Right renal pelvis (tissue), 4 donors: ENCODE results near the gene TEKT2. TPM values are rescaled to one million over a fixed set of nuclear protein-coding genes. Genes with fewer than 3 reads are reported as not detected.

Source experiments
- DNase-seq, 4 donors: peaks; one replicate each; pipeline ENCODE4 v3.0.0-alpha.2; 2013; ENCODE audit warnings: low read depth in 4 of 4, low spot score in 3 of 4, missing footprints in 1 of 4
- polyA plus RNA-seq, 4 donors: library from polyadenylated mRNA; unstranded; fragments of 120-200 nt; gene quantifications; one replicate each; pipeline ENCODE4 v1.2.1, GENCODE V29; 2013; ENCODE audit not compliant: insufficient read length in 4 of 4

Gene TEKT2
- polyA plus RNA-seq, 4 donors, result 9.8 to 12.0 (median 10.6) TPM

DNA sequence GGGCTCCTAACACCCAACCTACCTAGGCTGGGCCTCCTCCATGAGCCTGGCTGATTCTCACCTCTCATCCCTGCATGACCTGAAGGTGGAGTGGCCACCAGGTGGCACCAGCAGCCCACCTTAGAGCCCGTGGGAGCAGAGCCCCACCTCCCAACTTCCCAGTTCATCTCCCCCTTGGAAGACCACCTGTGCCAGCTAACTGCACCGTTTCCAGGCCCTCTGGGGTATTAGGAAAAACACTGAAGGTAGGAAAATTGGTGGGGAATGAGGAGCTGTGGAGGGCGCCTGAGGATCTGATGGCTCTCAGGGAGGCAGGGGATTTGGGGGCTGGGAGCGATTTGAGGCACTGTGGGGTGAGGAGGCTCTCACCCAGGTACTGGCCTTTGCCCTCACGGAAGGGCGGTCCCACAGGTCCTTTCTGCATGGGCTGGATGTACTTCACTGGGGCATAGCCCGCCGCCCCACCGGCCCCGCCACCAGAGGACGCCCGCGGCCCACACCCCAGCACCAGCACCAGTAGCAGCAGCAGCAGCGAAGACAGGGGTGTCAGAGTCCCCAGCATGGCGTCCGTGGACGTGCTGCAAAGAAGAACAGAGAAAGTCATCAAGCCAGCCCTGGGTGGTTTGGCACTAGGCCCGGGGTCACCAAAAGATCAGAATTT is 15.9 kb downstream of the TEKT2 start:
- peak in 2 of 4 donors; percentile 46 to 65 for DNase-seq

DNA sequence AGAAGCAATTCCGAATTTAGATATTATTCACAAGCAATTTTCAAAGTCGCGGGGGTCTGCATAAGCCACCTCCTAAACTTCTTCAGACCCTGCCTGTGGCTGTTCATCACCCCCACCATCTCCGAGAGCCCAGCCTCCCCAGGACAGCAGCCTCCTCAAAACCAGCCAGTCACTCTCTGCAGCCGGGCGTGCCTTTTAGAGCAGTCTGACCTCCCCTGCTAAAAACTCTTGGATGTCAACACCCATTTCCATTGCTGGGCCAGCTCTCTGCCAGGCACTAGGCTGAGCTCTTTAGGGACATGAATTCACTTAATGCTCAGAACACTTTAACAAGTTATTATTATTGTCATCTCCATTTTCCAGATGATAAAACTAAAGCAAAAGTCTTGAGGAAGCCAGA is 16.5 kb downstream of the TEKT2 start:
- DNase-seq, result no peak

DNA sequence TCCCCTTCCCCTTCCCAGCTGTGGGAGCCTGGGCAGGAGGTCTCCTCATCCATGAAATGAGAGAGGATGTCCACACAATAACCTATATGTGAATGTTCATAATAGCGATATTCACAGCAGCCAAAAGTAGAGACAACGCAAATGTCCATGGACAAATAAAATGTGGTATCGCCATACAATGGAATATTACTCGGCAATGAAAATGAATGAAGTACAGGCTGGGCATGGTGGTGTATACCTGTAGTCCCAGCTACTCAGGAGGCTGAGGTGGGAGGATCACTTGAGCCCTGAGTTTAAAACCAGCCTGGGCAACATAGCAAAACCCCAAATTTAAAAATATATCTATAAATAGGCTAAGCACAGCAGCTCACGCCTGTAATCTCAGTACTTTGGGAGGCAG is 17.7 kb downstream of the TEKT2 start:
- DNase-seq, result no peak

DNA sequence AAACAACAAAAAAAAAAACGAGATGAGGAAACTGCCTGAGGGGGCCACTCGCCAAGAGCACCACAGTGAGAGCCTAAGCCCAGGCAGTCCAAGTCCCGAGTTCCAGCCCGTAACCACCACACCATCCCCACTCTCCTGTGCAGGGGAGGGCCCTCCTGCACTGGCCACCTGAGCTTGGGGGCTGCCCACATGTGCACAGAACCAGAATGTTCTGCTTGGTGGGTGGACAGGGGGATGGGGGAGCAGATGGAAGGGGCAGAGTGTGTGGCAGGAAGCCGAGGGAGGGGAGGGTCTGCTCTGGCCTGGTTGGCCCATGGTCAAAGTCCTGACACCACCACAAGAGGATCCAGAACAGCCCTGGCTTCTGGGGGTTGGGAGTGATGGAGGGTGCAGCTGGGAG is 22.4 kb downstream of the TEKT2 start:
- DNase-seq, result no peak

DNA sequence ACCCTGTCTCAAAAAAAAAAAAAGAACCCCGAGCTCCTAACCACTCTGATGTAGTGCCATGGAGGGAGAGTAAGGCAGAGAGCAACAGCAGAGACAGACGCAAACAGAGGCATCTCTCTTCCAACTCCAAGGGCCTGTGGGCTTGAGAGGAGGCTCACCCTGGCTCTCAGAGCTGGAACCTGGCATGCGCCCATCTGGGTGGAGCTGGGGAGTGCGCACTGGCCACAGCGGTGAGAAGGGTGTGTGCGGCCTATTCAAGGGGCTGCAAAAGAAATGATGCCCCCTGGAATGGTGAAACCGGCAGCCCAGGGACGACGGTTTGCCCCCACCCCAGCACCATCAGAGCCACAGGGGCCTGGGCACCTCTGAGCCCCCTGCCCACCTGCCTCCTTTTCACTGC is 23.5 kb downstream of the TEKT2 start:
- DNase-seq, result no peak

DNA sequence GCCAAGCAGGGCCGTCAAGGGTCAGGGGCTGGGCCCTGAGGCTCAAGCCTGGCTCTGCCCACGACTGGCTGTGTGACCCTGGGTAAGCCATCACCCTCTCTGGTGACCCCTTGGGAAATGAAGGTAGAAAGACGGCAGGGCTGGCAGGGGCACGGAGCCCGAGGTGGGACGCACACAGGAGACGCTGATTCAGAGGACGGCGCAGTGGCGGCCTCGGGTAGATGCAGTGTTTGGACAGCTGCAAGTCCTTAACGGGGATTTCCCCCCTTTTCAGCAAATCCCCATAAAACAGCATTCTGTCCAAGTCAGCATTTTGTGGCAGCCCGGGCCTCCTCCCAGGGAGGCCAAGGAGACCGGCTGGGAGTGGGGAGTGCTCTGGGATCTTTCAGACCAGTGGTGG is 24.4 kb downstream of the TEKT2 start:
- no peak for DNase-seq

DNA sequence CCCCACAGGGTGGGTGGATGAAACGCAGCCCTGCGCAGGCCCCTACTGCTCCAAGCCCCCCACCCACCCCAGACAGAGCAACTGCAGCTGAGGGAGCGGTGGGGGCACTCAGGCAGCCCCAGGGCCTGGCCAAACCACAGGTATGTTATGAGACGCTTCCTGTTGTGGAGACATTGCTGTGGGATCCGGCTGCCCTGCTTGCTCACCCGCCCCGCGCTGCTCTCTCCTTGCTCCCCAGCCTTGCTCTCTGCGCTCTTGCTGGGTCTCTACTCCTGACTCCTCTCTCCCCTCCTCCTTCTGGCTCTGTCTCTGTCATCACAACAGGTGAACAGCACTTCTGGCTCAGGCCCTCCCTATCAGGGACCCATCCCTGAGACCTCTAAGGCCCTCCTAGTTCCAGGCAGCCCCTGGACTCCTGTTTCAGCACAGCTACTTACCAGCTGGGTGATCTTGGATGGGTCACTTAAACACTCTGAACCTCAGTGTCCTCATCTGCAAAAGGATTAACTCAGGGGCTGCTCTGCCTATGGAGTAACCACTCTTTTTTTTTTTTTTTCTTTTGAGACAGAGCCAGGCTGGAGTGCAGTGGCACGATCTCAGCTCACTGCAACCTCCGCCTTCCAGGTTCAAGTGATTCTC is 25.3 kb downstream of the TEKT2 start:
- no peak for DNase-seq

DNA sequence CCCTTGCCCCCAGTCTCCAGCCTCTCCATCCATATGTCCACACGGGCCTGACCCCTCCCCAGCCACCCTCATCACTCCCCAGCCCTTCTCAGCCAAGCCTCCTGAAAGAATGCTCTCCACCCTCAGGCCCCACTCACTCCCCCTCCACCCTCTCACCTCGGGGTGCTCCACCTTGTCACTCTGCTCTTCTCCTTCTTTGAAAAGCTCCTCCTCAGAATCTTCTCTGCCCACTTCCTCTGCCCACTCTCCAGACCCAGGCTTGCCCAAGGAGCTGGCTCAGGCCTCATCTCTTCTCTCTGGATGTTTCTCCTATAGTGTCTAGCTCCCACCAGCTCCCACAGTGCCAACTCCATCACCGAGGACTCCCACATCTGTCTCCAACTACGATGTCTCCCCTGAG is 27.3 kb downstream of the TEKT2 start:
- no peak for DNase-seq

DNA sequence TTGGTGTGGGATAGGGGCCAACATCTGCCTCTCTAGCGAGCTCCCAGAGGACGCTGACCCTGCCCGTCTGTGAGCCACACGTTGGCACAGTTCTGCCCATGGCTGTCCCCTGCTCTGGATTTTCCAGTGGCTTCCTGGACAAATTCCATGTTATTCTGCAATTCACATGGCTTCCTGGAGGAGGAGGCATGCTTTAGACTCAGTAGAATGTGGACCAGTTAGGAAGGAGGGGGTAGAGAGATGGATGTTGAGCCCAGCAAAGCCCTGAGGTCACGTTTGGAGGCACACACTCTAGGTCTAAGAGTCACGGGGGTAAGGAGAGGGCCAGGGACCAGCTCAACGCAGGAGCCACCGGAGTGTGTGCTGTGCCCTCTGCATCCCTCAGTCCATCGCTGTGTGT is 28.9 kb downstream of the TEKT2 start:
- DNase-seq, result no peak

DNA sequence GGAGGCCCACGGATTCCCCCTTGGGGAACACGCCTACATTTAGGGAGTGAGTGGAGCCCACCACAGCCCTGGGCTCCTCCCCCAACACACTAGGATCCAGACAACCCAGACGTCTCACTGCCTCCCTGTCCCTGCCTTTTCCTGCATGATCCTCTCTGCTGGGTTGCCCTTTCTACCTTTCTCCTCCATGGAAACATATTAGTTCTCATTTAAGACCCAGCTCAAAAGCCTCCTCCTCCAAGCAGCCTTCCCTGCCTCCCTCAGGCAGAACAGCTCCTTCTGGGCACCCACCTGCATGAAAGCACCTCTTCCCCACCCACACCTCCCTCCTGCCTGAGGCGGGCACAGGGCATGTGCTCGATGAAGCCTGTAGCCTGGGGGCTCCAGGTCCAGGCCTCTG is 30.5 kb downstream of the TEKT2 start:
- DNase-seq, result no peak

DNA sequence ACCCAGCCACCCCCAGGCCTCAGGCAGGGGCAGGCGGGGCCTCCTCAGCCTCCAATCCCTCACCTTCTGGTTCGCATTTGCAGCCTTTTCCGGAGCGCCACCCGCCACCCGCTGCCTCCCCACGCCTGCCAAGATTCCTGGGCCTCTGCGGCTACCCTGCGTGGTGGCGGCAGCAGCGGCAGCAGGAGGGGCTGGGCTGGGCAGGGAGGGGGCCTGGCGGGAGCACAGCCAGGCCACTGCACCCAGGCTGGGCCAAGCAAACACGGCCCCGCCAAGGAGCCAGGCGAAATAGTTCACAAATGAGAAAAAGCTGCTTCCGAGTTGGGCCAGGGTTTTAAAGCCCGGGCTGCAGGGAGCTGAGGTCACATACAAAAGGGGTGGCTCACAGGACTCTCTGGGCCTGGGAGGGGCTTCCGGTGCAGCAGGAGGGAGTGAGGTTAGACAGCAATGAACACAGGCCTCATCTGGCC is 31.3 kb downstream of the TEKT2 start:
- DNase-seq, result no peak

DNA sequence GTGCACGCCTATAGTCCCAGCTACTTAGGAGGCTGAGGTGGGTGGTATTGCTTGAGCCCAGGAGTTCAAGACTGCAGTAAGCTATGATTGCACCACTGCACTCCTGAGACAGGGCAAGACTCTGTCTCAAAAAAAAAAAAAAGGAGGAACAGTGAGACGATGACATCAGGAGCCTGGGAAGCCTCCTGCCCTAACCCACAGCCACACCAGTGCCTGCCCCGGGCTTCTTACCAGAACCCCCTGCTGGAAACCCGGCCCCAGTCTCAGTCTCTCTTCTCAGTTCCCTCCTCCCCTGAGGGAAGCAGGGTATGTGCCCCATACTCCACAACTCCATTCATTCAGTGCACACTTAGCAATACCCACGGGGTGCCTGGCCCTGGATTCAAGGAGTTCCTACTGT is 32.0 kb downstream of the TEKT2 start:
- no peak for DNase-seq

DNA sequence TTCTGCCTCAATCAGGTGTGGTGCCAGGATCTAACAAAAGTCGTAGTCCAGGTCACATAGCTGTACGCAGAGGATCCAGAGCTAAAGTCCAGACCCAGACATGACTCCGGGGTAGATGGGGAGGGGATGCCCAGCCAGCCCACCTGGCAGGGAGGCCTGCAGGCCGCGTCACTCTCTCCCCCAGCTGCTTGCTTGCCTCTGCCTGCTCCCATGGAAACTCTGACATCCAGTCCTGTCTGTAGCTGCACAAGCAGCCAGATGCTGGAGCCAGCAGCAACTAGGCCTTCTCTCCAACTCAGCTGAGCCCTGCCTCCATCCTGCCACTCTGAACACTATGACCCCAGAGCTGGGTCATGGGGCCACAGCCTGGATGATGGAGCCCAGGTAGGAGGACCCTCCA is 33.0 kb downstream of the TEKT2 start:
- DNase-seq, result no peak

DNA sequence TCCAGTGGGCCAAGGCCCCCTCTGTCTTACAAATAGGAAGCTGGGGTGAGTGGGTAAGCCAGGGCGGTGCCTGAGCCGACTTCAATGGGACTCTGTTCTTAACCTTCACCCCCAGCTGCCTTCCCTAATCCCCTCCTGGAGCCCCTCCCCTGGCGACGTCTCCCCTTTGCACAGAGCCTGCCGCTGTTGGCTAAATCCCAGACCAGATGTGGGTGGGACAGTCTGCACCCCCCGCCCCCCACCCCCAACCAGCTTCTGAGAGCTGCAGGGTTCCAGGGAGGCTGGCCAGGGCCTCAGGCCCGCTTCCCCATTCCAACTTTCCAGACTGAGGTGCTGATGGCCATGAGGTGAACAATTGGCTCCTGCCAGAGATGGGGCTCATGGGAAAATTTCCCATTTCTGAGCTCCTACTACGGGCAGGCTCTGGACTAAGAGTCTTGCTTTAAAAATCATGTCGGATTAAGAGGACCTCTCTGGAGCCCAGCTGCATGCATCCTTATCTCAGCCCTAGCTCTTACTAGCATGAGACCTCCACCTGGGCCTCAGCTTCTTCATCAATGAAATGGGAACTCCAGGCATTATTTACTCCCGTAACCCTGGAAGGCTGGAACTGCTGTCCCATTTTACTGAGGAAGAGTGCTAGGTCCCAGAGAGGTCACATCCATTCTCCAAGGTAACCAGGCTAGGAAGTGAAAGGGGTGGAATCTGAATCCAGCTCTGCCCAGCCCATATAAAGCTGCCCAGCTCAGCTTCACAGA is 34.7 kb downstream of the TEKT2 start:
- DNase-seq, result no peak

DNA sequence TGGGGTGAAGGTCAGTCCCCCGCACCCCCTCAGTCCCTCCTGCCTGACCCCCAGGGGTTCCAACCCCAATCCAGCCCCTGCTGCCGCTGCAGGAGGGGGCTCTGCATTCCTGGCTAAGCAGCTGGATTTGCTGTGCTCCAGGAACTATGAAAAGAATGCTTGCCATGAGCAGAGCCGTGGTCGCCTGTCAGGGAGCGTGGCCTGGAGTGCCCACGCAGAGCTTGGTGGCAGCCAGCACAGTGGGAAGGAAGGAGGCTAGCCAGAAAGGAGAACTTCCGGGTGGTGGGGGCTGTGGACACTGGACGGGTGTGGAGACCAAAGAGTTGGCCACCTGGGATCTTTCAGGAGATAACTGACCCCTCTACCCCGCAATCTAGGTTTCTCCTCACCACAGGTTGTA is 35.6 kb downstream of the TEKT2 start:
- no peak for DNase-seq

DNA sequence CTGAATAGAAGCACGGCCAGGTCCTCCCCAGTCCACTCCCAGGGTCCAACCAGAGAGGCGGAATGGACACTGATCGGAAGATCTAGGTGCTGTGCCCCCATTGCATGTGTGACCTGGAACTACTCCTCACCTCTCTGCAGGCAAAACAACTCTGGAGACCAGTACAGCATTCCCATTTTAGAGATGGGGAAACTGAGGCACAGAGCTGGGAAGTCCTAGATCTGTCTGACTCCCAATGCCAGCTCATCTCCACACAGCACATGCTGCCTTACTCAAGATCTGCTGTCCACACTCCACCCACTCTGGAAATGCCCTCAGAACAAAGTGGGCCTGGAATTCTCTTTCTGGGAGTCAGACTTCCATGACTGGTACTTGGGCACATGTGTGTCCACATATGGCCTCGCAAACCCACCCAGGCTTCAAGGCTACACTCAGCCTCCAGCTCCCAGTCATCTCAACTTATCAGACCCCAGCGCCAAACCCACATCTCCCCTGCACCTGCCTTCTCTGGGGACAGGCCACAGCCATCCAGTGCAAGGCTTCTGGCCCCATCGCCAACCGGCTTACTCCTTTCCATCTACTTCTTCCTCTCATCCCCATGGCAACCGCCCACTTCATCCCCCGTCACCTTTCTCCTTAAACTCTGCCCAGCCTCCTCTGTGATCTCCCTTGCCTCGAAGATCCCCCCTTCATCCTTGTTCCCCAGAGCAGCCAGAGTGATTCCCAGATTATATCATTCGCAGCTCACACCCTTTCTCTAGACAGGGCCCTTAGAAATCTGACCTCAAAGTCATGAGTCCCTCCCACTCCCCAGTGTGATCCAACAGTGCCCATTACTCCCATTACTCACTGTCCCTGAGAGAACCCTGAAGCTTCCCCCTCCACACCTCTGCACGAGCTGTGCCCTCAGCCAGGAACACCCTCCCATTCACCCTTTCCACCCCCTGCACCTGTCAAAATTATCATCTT is 38.5 kb downstream of the TEKT2 start:
- no peak for DNase-seq

DNA sequence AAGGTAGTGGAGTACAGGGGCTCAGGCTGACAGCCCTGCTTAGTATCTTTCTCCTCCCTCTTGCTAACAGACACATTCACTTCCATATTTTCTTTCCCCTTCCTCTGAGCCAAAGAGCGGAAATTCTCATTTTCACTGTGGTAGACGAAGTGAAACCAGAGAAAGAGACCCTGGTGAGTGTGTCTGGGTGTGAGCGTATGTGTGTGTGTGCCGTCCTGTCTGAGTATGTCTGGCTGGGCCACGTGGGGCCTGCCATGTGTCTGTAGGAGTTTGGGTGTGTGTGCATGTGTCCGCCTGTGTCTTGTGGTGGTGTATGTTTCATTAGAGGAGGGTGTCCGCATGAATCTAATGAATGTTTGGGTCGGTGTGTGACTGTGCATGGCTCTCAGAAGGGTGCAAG is 39.5 kb downstream of the TEKT2 start:
- no peak for DNase-seq

DNA sequence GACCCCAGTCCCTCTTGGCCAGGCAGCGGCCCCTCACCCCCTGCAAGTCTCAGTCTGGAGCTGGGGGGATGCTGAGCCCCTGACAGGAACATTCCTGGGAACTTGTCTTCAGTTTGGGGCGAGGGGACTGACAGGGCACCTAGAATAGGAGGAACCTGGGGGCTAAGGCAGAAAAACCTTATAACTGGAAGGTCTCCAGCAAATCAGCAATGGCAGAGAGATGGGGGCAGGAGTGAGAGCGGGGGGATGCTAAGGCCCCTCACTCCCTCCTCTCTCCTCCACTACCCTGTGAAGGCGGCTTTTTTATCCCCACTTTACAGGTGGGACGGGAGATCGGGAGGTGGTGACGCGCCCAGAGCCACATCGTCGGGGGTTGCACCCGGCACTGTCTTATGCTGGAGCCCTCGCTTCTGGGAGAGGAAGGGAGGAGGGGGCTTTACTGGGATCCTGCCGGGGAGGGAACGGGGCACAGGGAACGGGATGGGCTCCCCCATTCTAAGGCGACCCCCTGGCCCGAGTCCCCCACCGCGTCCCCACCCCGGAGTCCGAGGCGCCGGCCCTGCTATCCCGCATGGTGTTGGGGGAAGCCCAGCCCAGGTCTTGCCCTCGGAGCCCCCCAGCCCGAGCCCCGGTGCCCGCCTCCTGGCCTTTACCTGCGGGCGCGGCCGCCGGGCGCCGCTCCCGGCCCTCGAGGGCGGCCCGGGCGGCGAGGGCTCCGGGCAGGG is 40.7 kb downstream of the TEKT2 start:
- no peak for DNase-seq

DNA sequence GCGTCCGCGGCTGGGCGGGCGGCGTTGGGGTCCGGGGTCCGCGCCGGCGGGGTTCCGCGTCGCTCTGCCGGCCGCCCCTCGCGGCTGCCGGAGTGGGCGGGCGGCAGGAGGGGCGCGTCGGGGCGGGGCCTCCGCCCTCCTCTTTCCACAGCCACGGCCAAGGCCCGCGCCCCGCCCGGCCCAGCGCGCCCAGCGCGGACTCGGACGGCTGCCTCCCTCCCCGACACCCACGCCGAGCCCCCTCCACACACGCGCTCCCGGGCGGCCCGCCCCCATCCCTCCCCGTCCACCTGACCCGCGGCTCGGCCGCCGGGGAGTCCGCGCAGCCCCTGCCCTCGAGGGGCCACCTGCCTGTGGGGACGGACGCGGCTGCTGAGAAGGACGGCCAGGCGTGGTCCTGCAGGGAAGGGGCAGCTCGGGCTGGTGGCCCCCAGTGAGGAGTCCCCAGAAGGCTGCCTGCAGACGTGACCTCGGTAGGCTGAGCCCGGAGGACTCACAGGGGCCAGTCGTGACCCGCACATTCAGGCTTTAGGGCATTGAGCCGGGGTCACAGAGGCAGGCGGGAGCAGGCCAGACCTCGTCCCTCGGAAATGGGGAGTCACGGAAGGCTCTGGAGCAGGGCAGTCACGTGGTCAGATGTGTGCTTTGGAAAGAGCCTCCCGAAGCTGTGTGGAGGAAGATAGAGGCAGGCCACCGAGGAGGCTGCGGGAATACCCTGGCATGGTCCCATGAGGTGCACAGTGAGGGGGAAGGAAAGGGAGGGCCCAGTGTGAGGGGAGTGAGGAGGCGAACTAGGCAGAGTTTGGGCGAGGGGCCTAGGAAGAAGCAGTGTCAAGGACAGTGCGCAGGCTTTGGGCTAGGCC is 41.5 kb downstream of the TEKT2 start, which contains the start of gene COL8A2:
Gene COL8A2 (minus strand): TSS at position 94 of the 863 bp plus-strand sequence. CDS start 24,980 bp downstream, outside the sequence.
- no peak for DNase-seq
